Measurements from ENCODE around the gene RAB40C.

The RAB40C gene

DNA sequence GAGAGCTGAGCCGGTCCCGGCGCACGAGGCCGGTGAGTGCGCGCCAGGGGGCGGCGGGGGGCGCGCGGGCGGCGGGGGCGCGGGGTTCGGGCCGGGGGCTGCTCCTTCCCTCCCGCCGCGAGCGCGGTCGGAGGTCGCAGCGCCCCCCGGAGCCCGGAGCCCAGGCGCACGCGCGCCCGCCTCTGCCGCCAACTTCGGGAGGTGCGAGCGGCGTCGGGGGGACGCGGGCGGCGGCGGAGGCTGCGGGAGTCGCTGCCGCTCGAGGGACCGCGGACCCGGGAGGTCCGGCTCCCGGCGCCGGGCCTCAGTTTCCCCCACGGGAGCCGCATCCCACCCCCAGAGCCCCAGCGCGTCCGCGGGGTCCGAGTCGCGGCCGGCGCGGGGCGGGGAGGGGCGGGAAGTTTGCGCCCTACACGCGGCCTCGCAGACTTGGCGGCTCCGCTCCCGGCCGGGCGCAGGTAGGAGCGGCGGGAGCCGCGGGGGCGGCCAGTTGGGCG is 29.6 kb upstream of the RAB40C start, which contains the start of gene PRR35:
PRR35 (plus strand) TSS at position 191 of the 497 bp plus-strand sequence. CDS start 2,901 bp downstream, outside the sequence.
- TF ChIP-seq POLR2AphosphoS5 (IDR thresholded peaks at IDR 0.05; ENCODE audit: low read depth) (no peak), GABPA (IDR thresholded peaks at IDR 0.05; ENCODE audit: low read depth) (no peak), SPI1 (IDR thresholded peaks at IDR 0.05; ENCODE audit: borderline replicate concordance, low read depth) (no peak)
- TF ChIP-seq, protein P1, sequence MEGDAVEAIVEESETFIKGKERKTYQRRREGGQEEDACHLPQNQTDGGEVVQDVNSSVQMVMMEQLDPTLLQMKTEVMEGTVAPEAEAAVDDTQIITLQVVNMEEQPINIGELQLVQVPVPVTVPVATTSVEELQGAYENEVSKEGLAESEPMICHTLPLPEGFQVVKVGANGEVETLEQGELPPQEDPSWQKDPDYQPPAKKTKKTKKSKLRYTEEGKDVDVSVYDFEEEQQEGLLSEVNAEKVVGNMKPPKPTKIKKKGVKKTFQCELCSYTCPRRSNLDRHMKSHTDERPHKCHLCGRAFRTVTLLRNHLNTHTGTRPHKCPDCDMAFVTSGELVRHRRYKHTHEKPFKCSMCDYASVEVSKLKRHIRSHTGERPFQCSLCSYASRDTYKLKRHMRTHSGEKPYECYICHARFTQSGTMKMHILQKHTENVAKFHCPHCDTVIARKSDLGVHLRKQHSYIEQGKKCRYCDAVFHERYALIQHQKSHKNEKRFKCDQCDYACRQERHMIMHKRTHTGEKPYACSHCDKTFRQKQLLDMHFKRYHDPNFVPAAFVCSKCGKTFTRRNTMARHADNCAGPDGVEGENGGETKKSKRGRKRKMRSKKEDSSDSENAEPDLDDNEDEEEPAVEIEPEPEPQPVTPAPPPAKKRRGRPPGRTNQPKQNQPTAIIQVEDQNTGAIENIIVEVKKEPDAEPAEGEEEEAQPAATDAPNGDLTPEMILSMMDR (IDR thresholded peaks at IDR 0.05; ENCODE audit: insufficient read depth, low read length): no peak
- TF ChIP-seq, protein P2, sequence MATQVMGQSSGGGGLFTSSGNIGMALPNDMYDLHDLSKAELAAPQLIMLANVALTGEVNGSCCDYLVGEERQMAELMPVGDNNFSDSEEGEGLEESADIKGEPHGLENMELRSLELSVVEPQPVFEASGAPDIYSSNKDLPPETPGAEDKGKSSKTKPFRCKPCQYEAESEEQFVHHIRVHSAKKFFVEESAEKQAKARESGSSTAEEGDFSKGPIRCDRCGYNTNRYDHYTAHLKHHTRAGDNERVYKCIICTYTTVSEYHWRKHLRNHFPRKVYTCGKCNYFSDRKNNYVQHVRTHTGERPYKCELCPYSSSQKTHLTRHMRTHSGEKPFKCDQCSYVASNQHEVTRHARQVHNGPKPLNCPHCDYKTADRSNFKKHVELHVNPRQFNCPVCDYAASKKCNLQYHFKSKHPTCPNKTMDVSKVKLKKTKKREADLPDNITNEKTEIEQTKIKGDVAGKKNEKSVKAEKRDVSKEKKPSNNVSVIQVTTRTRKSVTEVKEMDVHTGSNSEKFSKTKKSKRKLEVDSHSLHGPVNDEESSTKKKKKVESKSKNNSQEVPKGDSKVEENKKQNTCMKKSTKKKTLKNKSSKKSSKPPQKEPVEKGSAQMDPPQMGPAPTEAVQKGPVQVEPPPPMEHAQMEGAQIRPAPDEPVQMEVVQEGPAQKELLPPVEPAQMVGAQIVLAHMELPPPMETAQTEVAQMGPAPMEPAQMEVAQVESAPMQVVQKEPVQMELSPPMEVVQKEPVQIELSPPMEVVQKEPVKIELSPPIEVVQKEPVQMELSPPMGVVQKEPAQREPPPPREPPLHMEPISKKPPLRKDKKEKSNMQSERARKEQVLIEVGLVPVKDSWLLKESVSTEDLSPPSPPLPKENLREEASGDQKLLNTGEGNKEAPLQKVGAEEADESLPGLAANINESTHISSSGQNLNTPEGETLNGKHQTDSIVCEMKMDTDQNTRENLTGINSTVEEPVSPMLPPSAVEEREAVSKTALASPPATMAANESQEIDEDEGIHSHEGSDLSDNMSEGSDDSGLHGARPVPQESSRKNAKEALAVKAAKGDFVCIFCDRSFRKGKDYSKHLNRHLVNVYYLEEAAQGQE (IDR thresholded peaks at IDR 0.05; ENCODE audit: insufficient replicate concordance, low read depth): no peak
- no peak within 1 kb of the TSS for H3K27ac ChIP-seq (replicated peaks)
- H3K4me3 ChIP-seq (replicated peaks; ENCODE audit: insufficient read depth, low read length): no peak within 1 kb of the TSS
- peaks cover 22% of the 10 kb centered on the region for H3K27me3 ChIP-seq (ENCODE audit: insufficient read depth, poor library complexity, severe bottlenecking)
- no peak for DNase-seq (ENCODE audit: low read depth in 1 of 2, low spot score in 1 of 2)

DNA sequence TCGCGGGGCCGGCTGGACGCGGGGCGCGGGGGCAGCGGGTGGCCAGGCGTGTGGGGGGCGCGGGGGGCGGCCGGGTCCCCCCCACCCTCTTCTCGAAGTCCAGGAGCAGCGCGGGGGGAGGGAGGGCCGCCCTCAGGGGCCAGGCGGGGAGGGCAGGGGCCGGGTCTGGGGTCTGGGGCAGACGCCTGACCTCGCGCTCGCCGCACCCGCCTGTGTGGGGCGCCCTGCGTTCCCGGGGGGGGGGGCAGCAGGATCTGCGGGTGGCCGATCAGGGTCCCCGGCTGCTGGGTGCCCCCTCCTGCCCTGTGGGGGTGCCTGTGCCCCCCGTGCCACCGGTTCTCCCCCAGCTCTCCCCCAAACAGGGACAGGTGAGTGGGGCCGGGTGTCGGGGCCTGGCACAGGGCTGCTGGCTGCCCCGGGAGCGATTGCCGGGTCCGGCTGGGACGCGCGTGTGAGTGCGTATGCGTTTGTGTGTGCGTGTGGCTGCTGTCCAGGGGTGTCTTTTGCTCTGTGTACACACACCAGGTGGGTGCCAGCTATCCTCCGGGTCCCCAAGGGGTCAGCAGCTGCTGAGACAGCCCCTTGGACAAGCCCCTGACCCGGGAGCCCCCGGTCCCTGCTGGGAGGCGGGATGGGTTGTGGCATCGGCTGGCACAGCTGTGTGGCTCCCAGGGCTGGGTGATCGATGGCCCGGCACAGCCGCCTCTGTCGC is 29.0 kb upstream of the RAB40C start:
- H3K4me3 ChIP-seq (replicated peaks; ENCODE audit: insufficient read depth, low read length): no peak overlapping the region
- TF ChIP-seq SPI1 (IDR thresholded peaks at IDR 0.05; ENCODE audit: borderline replicate concordance, low read depth) (no peak), POLR2AphosphoS5 (IDR thresholded peaks at IDR 0.05; ENCODE audit: low read depth) (no peak)
- TF ChIP-seq, protein P1 (IDR thresholded peaks at IDR 0.05; ENCODE audit: insufficient read depth, low read length): no peak
- TF ChIP-seq, protein P2 (IDR thresholded peaks at IDR 0.05; ENCODE audit: insufficient replicate concordance, low read depth): no peak
- DNase-seq (ENCODE audit: low read depth in 1 of 2, low spot score in 1 of 2): no peak
- peaks cover 22% of the 10 kb centered on the region for H3K27me3 ChIP-seq (ENCODE audit: insufficient read depth, poor library complexity, severe bottlenecking)
- no peak overlapping the region for H3K27ac ChIP-seq (replicated peaks)

DNA sequence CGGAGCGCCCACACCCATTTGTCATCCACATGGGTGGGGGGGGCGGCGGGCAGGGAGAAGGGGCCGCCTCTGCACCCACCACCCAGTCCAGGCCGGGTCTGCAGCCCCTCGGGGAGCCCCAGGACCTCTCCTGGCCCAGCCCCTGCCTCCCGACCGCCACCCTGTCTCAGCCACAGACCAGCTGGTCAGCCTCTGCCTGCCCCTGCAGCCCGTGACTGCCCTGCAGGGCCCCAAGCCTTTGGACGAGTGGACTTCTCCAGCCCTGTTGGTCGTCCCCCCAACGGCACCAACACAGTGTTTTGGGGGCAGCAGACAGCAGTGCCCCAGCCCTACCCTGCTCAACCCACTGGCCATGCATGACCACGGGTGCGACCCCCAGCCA is 28.5 kb upstream of the RAB40C start:
- Histone ChIP-seq H3K27me3 (ENCODE audit: insufficient read depth, poor library complexity, severe bottlenecking) (peaks cover 22% of the 10 kb centered on the region), H3K4me3 (replicated peaks; ENCODE audit: insufficient read depth, low read length) (no peak overlapping the region), H3K27ac (replicated peaks) (no peak overlapping the region)
- DNase-seq (ENCODE audit: low read depth in 1 of 2, low spot score in 1 of 2): no peak
- TF ChIP-seq, protein P1 (IDR thresholded peaks at IDR 0.05; ENCODE audit: insufficient read depth, low read length): no peak

All from HL-60 (cell line).